Measurements from ENCODE around the gene C1QTNF5. TPM values are rescaled to one million over a fixed set of nuclear protein-coding genes. Genes with fewer than 3 reads are reported as not detected.

C1QTNF5 gene
- total RNA-seq, 1 experiment from 2014 or later, result 0.33 TPM

GRCh38 chr11:119377961-119378667, 37.4 kb upstream of the C1QTNF5 start:
- no peak overlapping the region for H3K4me2 ChIP-seq (ENCODE audit: insufficient read depth, insufficient read length, low read length)
- WGBS (ENCODE audit: extremely low coverage, insufficient read length, low lambda C conversion rate), result no CpG with 5 or more reads among the region's 6 CpGs
- DNase-seq, result no peak

More at GRCh38 chr11:119377961-119378667, 37.4 kb upstream of the C1QTNF5 start:
- H3K27me3 ChIP-seq (ENCODE audit: insufficient read depth, low read length), result peaks cover 3% of the 10 kb centered on the region; the same call in 1 of the 2 replicates
- peaks cover 3% of the 10 kb centered on the region; the same call in 1 of the 2 replicates for H3K4me1 ChIP-seq (ENCODE audit: insufficient read depth, low read length)
- no peak overlapping the region for H2BK20ac ChIP-seq (ENCODE audit: low read depth, low read length, poor library complexity, severe bottlenecking)
- H3K27ac ChIP-seq (ENCODE audit: insufficient read length, low read depth, low read length), result no peak overlapping the region
- no peak overlapping the region for H3K9ac ChIP-seq (ENCODE audit: extremely low read depth, insufficient read length, low read length)
- Mint-ChIP-seq H3K4me1 (peaks cover 60 to 70% of the 10 kb centered on the region in 2 experiments), H3K27me3 (ENCODE audit: low read depth) (peaks cover 15% of the 10 kb centered on the region), H3K4me3 (peak overlapping the region; percentile 44 to 51; a peak in 4 of 5 replicates), H3K9me3 (no peaks in the 10 kb centered on the region; a peak in 1 of 5 replicates), H3K36me3 (ENCODE audit: insufficient read depth in 1 of 3, low read depth in 3 of 3) (peaks cover 0 to 3% (median 0%) of the 10 kb centered on the region in 3 experiments; a peak in 1 of 7 replicates), H3K27ac (peak overlapping the region in 2 of 3 experiments; percentile 87 to 94; a peak in 5 of 7 replicates)
- TF ChIP-seq CTCF (conservative IDR thresholded peaks at IDR 0.05), result no peak
- H3K23me2 ChIP-seq (ENCODE audit: insufficient read length, low read depth, low read length, poor library complexity, severe bottlenecking), result peaks cover 15% of the 10 kb centered on the region
- H2BK5ac ChIP-seq (ENCODE audit: insufficient read length, low read length), result no peak overlapping the region
- H3K18ac ChIP-seq (ENCODE audit: insufficient read length, low read depth, low read length), result no peak overlapping the region
- no peaks in the 10 kb centered on the region for H4K20me1 ChIP-seq (ENCODE audit: control insufficient read depth, insufficient read depth, insufficient read length)
- H3K9me3 ChIP-seq (ENCODE audit: control insufficient read depth, low read depth, low read length), result no peaks in the 10 kb centered on the region
- H3K14ac ChIP-seq (ENCODE audit: insufficient read depth, low read length), result no peak overlapping the region
- H3K4ac ChIP-seq (ENCODE audit: low read depth, low read length), result no peak overlapping the region
- no peak overlapping the region for H2AK5ac ChIP-seq (ENCODE audit: insufficient read length, low read length)
- no peak overlapping the region for H3K56ac ChIP-seq (ENCODE audit: insufficient read length, low read depth, low read length)
- H3K79me1 ChIP-seq (ENCODE audit: insufficient read depth, low read depth, low read length, poor library complexity, severe bottlenecking), result no peaks in the 10 kb centered on the region
- H4K5ac ChIP-seq (ENCODE audit: insufficient read length, low read depth, low read length), result no peak overlapping the region
- no peak overlapping the region for H2BK15ac ChIP-seq (ENCODE audit: low read depth, low read length)
- H4K8ac ChIP-seq (replicated peaks; ENCODE audit: insufficient read length, low read depth, low read length), result no peak overlapping the region
- H2BK12ac ChIP-seq (ENCODE audit: insufficient read length, low read depth, low read length), result no peak overlapping the region
- no peaks in the 10 kb centered on the region for H3K79me2 ChIP-seq (ENCODE audit: insufficient read depth, low read length)
- H2BK120ac ChIP-seq (ENCODE audit: low read depth, low read length, poor library complexity, severe bottlenecking), result no peak overlapping the region
- H2AFZ ChIP-seq (ENCODE audit: low read length), result no peak overlapping the region
- no peak overlapping the region for H3K23ac ChIP-seq (ENCODE audit: insufficient read length, low read depth, low read length)
- H3T11ph ChIP-seq (ENCODE audit: low read length), result no peak overlapping the region
- H4K91ac ChIP-seq (ENCODE audit: insufficient read length, low read depth, low read length), result no peak overlapping the region

Data from H9 (cell line).